GM23338 (cell line): ENCODE measurements around the gene AHCY. TPM values are rescaled to one million over a fixed set of nuclear protein-coding genes. Genes with fewer than 3 reads are reported as not detected.

Experiments used
- ATAC-seq: fragments of 200-7000 bp; cut with Tn5 transposase; 3 replicates; pipeline ENCODE4 v1.9.1; 2020
- DNase-seq: peaks from one replicate; pipeline ENCODE4 v3.0.0-alpha.2; 2015; ENCODE audit warnings: low spot score
- H2AFZ ChIP-seq: fragments of 200-600 bp; sonication (generic); 2 replicates; pipeline ENCODE4 v1.8.0; 2016; ENCODE audit warnings: antibody characterized with exemption, mild to moderate bottlenecking, moderate library complexity
- H3F3A ChIP-seq: fragments of 200-600 bp; sonication (generic); replicated peaks from 2 replicates; pipeline ENCODE4 v1.8.0; 2017; ENCODE audit warnings: antibody characterized with exemption, mixed run types, low read depth
- H3K27ac ChIP-seq: fragments of 200-600 bp; sonication (generic); 2 replicates; pipeline ENCODE4 v1.6.1; 2016; ENCODE audit warnings: low read depth
- H3K27me3 ChIP-seq: fragments of 200-600 bp; sonication (generic); 2 replicates; pipeline ENCODE4 v1.8.0; 2016; ENCODE audit warnings: mild to moderate bottlenecking, mixed run types, moderate library complexity; ENCODE audit not compliant: insufficient read depth
- H3K36me3 ChIP-seq: fragments of 200-600 bp; sonication (generic); 2 replicates; pipeline ENCODE4 v1.8.0; 2016; ENCODE audit warnings: mild to moderate bottlenecking; ENCODE audit not compliant: insufficient read depth
- H3K4me1 ChIP-seq: fragments of 200-600 bp; sonication (generic); 2 replicates; pipeline ENCODE4 v1.8.0; 2016; ENCODE audit warnings: mild to moderate bottlenecking, moderate library complexity; ENCODE audit not compliant: insufficient read depth
- H3K4me2 ChIP-seq: fragments of 200-600 bp; sonication (generic); 2 replicates; pipeline ENCODE4 v1.7.1; 2017; ENCODE audit warnings: mixed run types
- H3K4me3 ChIP-seq: fragments of 200-600 bp; sonication (generic); 2 replicates; pipeline ENCODE4 v1.6.1; 2016; ENCODE audit warnings: mixed run types
- H3K79me2 ChIP-seq: fragments of 200-600 bp; sonication (generic); replicated peaks from 2 replicates; pipeline ENCODE4 v1.8.0; 2017; ENCODE audit warnings: mild to moderate bottlenecking; ENCODE audit not compliant: insufficient read depth
- H3K9me2 ChIP-seq: fragments of 200-600 bp; sonication (generic); 2 replicates; pipeline ENCODE4 v1.8.0; 2017; ENCODE audit not compliant: insufficient read depth
- H4K20me1 ChIP-seq: fragments of 200-600 bp; sonication (generic); replicated peaks from 2 replicates; pipeline ENCODE4 v1.8.0; 2017; ENCODE audit warnings: mild to moderate bottlenecking; ENCODE audit not compliant: insufficient read depth
- H3K27ac Mint-ChIP-seq: 2 replicates; pipeline ENCODE4 v1.8.0; 2020; ENCODE audit warnings: inconsistent platforms, mild to moderate bottlenecking, moderate library complexity, mixed read lengths
- H3K27me3 Mint-ChIP-seq: 3 replicates; pipeline ENCODE4 v1.8.0; 2022; ENCODE audit warnings: low read depth, mild to moderate bottlenecking, moderate library complexity, mixed read lengths, inconsistent platforms; ENCODE audit not compliant: insufficient read depth, poor library complexity
- H3K36me3 Mint-ChIP-seq: 3 replicates; pipeline ENCODE4 v1.8.0; 2021; ENCODE audit warnings: low read depth, mild to moderate bottlenecking, inconsistent platforms, moderate library complexity, mixed read lengths
- H3K4me1 Mint-ChIP-seq: 3 replicates; pipeline ENCODE4 v1.8.0; 2020; ENCODE audit warnings: mild to moderate bottlenecking, inconsistent platforms, mixed read lengths
- H3K4me3 Mint-ChIP-seq: 3 replicates; pipeline ENCODE4 v1.8.0; 2021; ENCODE audit warnings: moderate library complexity, mild to moderate bottlenecking, inconsistent platforms, mixed read lengths
- H3K9me3 Mint-ChIP-seq: 3 replicates; pipeline ENCODE4 v1.8.0; 2020; ENCODE audit warnings: moderate library complexity, mild to moderate bottlenecking, inconsistent platforms, mixed read lengths
- CREB1 ChIP-seq: fragments of 250-450 bp; sonication (Bioruptor Pico); IDR thresholded peaks from 2 replicates; pipeline ENCODE4 v1.5.0; 2020; ENCODE audit warnings: low read depth, mild to moderate bottlenecking, moderate library complexity
- EZH2 ChIP-seq: fragments of 200-600 bp; sonication (generic); IDR thresholded peaks from one replicate; pipeline ENCODE4 v1.8.0; 2017; ENCODE audit warnings: antibody characterized with exemption, mild to moderate bottlenecking, low read depth; ENCODE audit not compliant: unreplicated experiment
- EZH2phosphoT487 ChIP-seq: fragments of 200-600 bp; sonication (generic); IDR thresholded peaks from one replicate; pipeline ENCODE4 v1.8.1; 2018; ENCODE audit warnings: antibody characterized with exemption; ENCODE audit not compliant: unreplicated experiment
- JUNB ChIP-seq: IDR thresholded peaks from one replicate; pipeline ENCODE4 v1.6.1; 2016; ENCODE audit warnings: antibody characterized with exemption; ENCODE audit not compliant: unreplicated experiment
- NANOG ChIP-seq: IDR thresholded peaks from 2 replicates; pipeline ENCODE4 v1.6.1; 2016; ENCODE audit warnings: antibody characterized with exemption, borderline replicate concordance
- POLR2AphosphoS5 ChIP-seq: IDR thresholded peaks from 2 replicates; pipeline ENCODE4 v1.6.1; 2016; ENCODE audit warnings: antibody characterized with exemption, low read depth
- STAT1 ChIP-seq: IDR thresholded peaks from one replicate; pipeline ENCODE4 v1.6.1; 2016; ENCODE audit warnings: antibody characterized with exemption; ENCODE audit not compliant: unreplicated experiment
- ZNF114 ChIP-seq: fragments of 250-450 bp; sonication (Bioruptor Pico); IDR thresholded peaks from 2 replicates; pipeline ENCODE4 v1.5.0; 2020; ENCODE audit warnings: mild to moderate bottlenecking, moderate library complexity
- ZNF331 ChIP-seq: fragments of 250-450 bp; sonication (Bioruptor Pico); IDR thresholded peaks from 2 replicates; pipeline ENCODE4 v1.5.0; 2020; ENCODE audit warnings: low read depth, mild to moderate bottlenecking, moderate library complexity
- polyA plus RNA-seq: library from polyadenylated mRNA; unstranded; fragments of >200 nt; fragmentation: Nextera tagmentation; extraction: Ambion mirVana; gene quantifications from 2 replicates; pipeline ENCODE4 v1.2.1, GENCODE V29; 2016
- total RNA-seq: library from RNA; depleted of rRNA; stranded (reverse); fragments of >200 nt; shearing (Covaris generic); gene quantifications from 2 replicates; pipeline ENCODE4 v1.2.3, GENCODE V29; 2014
- TF ChIP-seq, protein P1 (sequence below), 2 experiments: fragments of 200-600 bp in 1 of 2; sonication (generic) in 1 of 2; conservative IDR thresholded peaks; 2 replicates each; pipeline versions ENCODE4 v1.5.1 to v1.6.1; 2016 to 2017; ENCODE audit warnings: antibody characterized with exemption in 2 of 2, low read depth in 2 of 2, mild to moderate bottlenecking in 2 of 2, moderate library complexity in 1 of 2
- TF ChIP-seq, protein P2 (sequence below): IDR thresholded peaks from 2 replicates; pipeline ENCODE4 v1.6.1; 2016; ENCODE audit warnings: antibody characterized with exemption
- TF ChIP-seq, protein P3 (sequence below): fragments of 250-450 bp; sonication (Bioruptor Pico); IDR thresholded peaks from 2 replicates; pipeline ENCODE4 v1.5.0; 2020; ENCODE audit warnings: mild to moderate bottlenecking, moderate library complexity
- TF ChIP-seq, protein P4 (sequence below): IDR thresholded peaks from one replicate; pipeline ENCODE4 v1.6.1; 2018; ENCODE audit warnings: antibody characterized with exemption; ENCODE audit not compliant: unreplicated experiment

AHCY gene
- total and polyA plus RNA-seq, 2 experiments from 2014 or later = 138 to 423 TPM

DNA sequence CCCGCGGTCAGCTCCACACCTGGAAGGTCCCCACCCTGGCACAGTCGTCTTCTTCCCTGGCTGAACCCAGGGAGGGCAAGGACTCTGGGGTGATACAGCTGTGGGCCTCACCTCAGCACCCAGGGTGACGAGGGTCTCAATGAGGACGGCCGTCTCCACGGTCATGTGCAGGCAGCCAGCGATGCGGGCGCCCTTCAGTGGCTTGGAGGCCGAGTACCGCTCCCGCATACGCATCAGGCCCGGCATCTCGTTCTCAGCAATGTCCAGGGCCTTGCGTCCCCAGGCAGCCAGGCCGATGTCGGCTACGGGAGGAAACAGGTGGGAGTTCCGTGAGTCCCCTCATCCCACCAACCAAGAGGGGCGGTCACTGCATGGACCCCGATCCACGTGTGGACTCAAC, 7.9 kb downstream of the AHCY start (continued):
- no peak for TF ChIP-seq NANOG
- TF ChIP-seq ZNF114 (CRISPR knock-in tag) = no peak

DNA sequence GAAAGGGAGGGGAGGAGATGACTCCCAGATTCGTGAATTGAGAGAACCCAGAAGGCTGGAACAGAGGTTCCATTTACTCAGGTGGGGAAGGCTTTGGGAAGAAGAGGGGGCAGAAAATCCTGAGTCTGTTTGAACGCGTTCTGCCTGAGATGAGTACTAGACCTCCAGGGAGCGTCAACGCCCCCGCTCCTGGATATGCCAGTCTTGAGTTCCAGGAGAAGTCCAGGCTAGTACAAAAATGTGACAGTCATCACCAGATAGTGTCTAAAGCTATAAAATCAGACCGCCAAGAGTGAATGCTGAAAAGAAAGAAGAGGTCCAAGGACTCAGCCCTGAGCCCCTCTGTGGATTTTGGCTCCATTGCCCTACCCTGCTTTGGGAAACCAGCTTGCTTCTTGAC, 8.6 kb downstream of the AHCY start:
- Histone ChIP-seq H3K27ac (no peak overlapping the region), H3K9me2 (no peaks in the 10 kb centered on the region), H3K4me3 (no peak overlapping the region), H3K79me2 (peaks cover 56% of the 10 kb centered on the region), H2AFZ (no peak overlapping the region), H3K4me2 (no peak overlapping the region), H3K4me1 (no peaks in the 10 kb centered on the region; the same call in 1 of the 2 replicates), H3K27me3 (no peaks in the 10 kb centered on the region), H3K36me3 (peaks cover 44% of the 10 kb centered on the region), H3F3A (0 out of 2 replicates have a peak, but pooled peaks cover 3% of the 10 kb centered on the region), H4K20me1 (peaks cover 47% of the 10 kb centered on the region)
- Mint-ChIP-seq H3K9me3 (no peaks in the 10 kb centered on the region), H3K4me3 (no peak overlapping the region), H3K27me3 (peaks cover 19% of the 10 kb centered on the region), H3K27ac (no peak overlapping the region), H3K4me1 (peaks cover 5% of the 10 kb centered on the region; the same call in 1 of the 3 replicates), H3K36me3 (peaks cover 73% of the 10 kb centered on the region)
- ATAC-seq (no peak), DNase-seq (no peak)
- TF ChIP-seq EZH2 = no peak
- no peak for TF ChIP-seq ZNF114 (CRISPR knock-in tag)
- TF ChIP-seq, protein P1, sequence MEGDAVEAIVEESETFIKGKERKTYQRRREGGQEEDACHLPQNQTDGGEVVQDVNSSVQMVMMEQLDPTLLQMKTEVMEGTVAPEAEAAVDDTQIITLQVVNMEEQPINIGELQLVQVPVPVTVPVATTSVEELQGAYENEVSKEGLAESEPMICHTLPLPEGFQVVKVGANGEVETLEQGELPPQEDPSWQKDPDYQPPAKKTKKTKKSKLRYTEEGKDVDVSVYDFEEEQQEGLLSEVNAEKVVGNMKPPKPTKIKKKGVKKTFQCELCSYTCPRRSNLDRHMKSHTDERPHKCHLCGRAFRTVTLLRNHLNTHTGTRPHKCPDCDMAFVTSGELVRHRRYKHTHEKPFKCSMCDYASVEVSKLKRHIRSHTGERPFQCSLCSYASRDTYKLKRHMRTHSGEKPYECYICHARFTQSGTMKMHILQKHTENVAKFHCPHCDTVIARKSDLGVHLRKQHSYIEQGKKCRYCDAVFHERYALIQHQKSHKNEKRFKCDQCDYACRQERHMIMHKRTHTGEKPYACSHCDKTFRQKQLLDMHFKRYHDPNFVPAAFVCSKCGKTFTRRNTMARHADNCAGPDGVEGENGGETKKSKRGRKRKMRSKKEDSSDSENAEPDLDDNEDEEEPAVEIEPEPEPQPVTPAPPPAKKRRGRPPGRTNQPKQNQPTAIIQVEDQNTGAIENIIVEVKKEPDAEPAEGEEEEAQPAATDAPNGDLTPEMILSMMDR (conservative IDR thresholded peaks at IDR 0.05; ENCODE audit: low read depth in 2 of 2) = no peak
- TF ChIP-seq JUNB = no peak
- TF ChIP-seq ZNF331 (CRISPR knock-in tag) = no peak
- no peak for TF ChIP-seq POLR2AphosphoS5
- no peak for TF ChIP-seq EZH2phosphoT487
- no peak for TF ChIP-seq NANOG
- TF ChIP-seq, protein P2, sequence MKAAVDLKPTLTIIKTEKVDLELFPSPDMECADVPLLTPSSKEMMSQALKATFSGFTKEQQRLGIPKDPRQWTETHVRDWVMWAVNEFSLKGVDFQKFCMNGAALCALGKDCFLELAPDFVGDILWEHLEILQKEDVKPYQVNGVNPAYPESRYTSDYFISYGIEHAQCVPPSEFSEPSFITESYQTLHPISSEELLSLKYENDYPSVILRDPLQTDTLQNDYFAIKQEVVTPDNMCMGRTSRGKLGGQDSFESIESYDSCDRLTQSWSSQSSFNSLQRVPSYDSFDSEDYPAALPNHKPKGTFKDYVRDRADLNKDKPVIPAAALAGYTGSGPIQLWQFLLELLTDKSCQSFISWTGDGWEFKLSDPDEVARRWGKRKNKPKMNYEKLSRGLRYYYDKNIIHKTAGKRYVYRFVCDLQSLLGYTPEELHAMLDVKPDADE = no peak
- TF ChIP-seq, protein P3, sequence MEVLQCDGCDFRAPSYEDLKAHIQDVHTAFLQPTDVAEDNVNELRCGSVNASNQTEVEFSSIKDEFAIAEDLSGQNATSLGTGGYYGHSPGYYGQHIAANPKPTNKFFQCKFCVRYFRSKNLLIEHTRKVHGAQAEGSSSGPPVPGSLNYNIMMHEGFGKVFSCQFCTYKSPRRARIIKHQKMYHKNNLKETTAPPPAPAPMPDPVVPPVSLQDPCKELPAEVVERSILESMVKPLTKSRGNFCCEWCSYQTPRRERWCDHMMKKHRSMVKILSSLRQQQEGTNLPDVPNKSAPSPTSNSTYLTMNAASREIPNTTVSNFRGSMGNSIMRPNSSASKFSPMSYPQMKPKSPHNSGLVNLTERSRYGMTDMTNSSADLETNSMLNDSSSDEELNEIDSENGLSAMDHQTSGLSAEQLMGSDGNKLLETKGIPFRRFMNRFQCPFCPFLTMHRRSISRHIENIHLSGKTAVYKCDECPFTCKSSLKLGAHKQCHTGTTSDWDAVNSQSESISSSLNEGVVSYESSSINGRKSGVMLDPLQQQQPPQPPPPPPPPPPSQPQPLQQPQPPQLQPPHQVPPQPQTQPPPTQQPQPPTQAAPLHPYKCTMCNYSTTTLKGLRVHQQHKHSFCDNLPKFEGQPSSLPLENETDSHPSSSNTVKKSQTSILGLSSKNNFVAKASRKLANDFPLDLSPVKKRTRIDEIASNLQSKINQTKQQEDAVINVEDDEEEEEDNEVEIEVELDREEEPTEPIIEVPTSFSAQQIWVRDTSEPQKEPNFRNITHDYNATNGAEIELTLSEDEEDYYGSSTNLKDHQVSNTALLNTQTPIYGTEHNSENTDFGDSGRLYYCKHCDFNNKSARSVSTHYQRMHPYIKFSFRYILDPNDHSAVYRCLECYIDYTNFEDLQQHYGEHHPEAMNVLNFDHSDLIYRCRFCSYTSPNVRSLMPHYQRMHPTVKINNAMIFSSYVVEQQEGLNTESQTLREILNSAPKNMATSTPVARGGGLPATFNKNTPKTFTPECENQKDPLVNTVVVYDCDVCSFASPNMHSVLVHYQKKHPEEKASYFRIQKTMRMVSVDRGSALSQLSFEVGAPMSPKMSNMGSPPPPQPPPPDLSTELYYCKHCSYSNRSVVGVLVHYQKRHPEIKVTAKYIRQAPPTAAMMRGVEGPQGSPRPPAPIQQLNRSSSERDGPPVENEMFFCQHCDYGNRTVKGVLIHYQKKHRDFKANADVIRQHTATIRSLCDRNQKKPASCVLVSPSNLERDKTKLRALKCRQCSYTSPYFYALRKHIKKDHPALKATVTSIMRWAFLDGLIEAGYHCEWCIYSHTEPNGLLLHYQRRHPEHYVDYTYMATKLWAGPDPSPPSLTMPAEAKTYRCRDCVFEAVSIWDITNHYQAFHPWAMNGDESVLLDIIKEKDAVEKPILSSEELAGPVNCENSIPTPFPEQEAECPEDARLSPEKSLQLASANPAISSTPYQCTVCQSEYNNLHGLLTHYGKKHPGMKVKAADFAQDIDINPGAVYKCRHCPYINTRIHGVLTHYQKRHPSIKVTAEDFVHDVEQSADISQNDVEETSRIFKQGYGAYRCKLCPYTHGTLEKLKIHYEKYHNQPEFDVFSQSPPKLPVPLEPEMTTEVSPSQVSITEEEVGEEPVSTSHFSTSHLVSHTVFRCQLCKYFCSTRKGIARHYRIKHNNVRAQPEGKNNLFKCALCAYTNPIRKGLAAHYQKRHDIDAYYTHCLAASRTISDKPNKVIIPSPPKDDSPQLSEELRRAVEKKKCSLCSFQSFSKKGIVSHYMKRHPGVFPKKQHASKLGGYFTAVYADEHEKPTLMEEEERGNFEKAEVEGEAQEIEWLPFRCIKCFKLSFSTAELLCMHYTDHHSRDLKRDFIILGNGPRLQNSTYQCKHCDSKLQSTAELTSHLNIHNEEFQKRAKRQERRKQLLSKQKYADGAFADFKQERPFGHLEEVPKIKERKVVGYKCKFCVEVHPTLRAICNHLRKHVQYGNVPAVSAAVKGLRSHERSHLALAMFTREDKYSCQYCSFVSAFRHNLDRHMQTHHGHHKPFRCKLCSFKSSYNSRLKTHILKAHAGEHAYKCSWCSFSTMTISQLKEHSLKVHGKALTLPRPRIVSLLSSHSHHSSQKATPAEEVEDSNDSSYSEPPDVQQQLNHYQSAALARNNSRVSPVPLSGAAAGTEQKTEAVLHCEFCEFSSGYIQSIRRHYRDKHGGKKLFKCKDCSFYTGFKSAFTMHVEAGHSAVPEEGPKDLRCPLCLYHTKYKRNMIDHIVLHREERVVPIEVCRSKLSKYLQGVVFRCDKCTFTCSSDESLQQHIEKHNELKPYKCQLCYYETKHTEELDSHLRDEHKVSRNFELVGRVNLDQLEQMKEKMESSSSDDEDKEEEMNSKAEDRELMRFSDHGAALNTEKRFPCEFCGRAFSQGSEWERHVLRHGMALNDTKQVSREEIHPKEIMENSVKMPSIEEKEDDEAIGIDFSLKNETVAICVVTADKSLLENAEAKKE = no peak
- no peak for TF ChIP-seq CREB1 (CRISPR knock-in tag)
- TF ChIP-seq STAT1 = no peak
- TF ChIP-seq, protein P4, sequence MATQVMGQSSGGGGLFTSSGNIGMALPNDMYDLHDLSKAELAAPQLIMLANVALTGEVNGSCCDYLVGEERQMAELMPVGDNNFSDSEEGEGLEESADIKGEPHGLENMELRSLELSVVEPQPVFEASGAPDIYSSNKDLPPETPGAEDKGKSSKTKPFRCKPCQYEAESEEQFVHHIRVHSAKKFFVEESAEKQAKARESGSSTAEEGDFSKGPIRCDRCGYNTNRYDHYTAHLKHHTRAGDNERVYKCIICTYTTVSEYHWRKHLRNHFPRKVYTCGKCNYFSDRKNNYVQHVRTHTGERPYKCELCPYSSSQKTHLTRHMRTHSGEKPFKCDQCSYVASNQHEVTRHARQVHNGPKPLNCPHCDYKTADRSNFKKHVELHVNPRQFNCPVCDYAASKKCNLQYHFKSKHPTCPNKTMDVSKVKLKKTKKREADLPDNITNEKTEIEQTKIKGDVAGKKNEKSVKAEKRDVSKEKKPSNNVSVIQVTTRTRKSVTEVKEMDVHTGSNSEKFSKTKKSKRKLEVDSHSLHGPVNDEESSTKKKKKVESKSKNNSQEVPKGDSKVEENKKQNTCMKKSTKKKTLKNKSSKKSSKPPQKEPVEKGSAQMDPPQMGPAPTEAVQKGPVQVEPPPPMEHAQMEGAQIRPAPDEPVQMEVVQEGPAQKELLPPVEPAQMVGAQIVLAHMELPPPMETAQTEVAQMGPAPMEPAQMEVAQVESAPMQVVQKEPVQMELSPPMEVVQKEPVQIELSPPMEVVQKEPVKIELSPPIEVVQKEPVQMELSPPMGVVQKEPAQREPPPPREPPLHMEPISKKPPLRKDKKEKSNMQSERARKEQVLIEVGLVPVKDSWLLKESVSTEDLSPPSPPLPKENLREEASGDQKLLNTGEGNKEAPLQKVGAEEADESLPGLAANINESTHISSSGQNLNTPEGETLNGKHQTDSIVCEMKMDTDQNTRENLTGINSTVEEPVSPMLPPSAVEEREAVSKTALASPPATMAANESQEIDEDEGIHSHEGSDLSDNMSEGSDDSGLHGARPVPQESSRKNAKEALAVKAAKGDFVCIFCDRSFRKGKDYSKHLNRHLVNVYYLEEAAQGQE = no peak
